ENCODE measurements around the gene HBA2.
"Not testable (repeated sequence)": the region's sequence is repeated elsewhere in the genome, so short reads cannot be mapped to it uniquely, and the experiment has no call there.

HBA2 gene

GRCh38 chr16:155031-155398 lies 17.7 kb upstream of the HBA2 start:
- no peak for DNase-seq (ENCODE audit: low spot score)

- DNase-seq (ENCODE audit: low spot score) = no peak
Observed at GRCh38 chr16:159136-159849, 13.4 kb upstream of the HBA2 start.

GRCh38 chr16:160242-160641 lies 12.4 kb upstream of the HBA2 start:
- not testable (repeated sequence) for DNase-seq (ENCODE audit: low spot score)

- no peak for DNase-seq (ENCODE audit: low spot score)
Observed at GRCh38 chr16:160691-161190, 11.9 kb upstream of the HBA2 start.

- no peak for DNase-seq (ENCODE audit: low spot score)
Observed at GRCh38 chr16:162271-162991, 10.2 kb upstream of the HBA2 start.

GRCh38 chr16:163139-163538 lies 9.5 kb upstream of the HBA2 start:
- DNase-seq (ENCODE audit: low spot score) = not testable (repeated sequence)

- not testable (repeated sequence) for DNase-seq (ENCODE audit: low spot score)
Observed at GRCh38 chr16:163696-164095, 9.0 kb upstream of the HBA2 start.

- DNase-seq (ENCODE audit: low spot score) = not testable (repeated sequence)
Observed at GRCh38 chr16:164134-164823, 8.4 kb upstream of the HBA2 start.

GRCh38 chr16:164827-165538 lies 7.7 kb upstream of the HBA2 start:
- DNase-seq (ENCODE audit: low spot score) = no peak

- DNase-seq (ENCODE audit: low spot score) = no peak
Observed at GRCh38 chr16:165539-166374, 6.9 kb upstream of the HBA2 start, which contains the start of gene HBM. Gene HBM, plus strand, starts transcription at chr16:165978. Its CDS starts 20 bp downstream, at chr16:165998.

GRCh38 chr16:166375-167121 lies 6.1 kb upstream of the HBA2 start:
- no peak for DNase-seq (ENCODE audit: low spot score)

GRCh38 chr16:167122-167690 lies 5.5 kb upstream of the HBA2 start:
- no peak for DNase-seq (ENCODE audit: low spot score)

- no peak for DNase-seq (ENCODE audit: low spot score)
Observed at GRCh38 chr16:168424-168823, 4.3 kb upstream of the HBA2 start.

- DNase-seq (ENCODE audit: low spot score) = no peak
Observed at GRCh38 chr16:169014-169413, 3.7 kb upstream of the HBA2 start.

- DNase-seq (ENCODE audit: low spot score) = not testable (repeated sequence)
Observed at GRCh38 chr16:170088-170507, 2.6 kb upstream of the HBA2 start.

GRCh38 chr16:170788-171187 lies 1.9 kb upstream of the HBA2 start:
- DNase-seq (ENCODE audit: low spot score) = no peak

- not testable (repeated sequence) for DNase-seq (ENCODE audit: low spot score)
Observed at GRCh38 chr16:173211-173854, 657 bp downstream of the HBA2 start.

GRCh38 chr16:173928-174769 lies 1.5 kb downstream of the HBA2 start:
- not testable (repeated sequence) for DNase-seq (ENCODE audit: low spot score)
